GM23338 (cell line): ENCODE results near the gene TUBA3E. TPM values are rescaled to one million over a fixed set of nuclear protein-coding genes. Genes with fewer than 3 reads are reported as not detected.
"Not testable (repeated sequence)": the region's sequence is repeated elsewhere in the genome, so short reads cannot be mapped to it uniquely, and the experiment has no call there.

ENCODE experiments used
- ATAC-seq: fragments of 200-7000 bp; cut with Tn5 transposase; 3 replicates; pipeline ENCODE4 v1.9.1; 2020
- DNase-seq: peaks from one replicate; pipeline ENCODE4 v3.0.0-alpha.2; 2015; ENCODE audit warnings: low spot score
- H2AFZ ChIP-seq: fragments of 200-600 bp; sonication (generic); 2 replicates; pipeline ENCODE4 v1.8.0; 2016; ENCODE audit warnings: antibody characterized with exemption, mild to moderate bottlenecking, moderate library complexity
- H3F3A ChIP-seq: fragments of 200-600 bp; sonication (generic); replicated peaks from 2 replicates; pipeline ENCODE4 v1.8.0; 2017; ENCODE audit warnings: antibody characterized with exemption, mixed run types, low read depth
- H3K27ac ChIP-seq: fragments of 200-600 bp; sonication (generic); 2 replicates; pipeline ENCODE4 v1.6.1; 2016; ENCODE audit warnings: low read depth
- H3K27me3 ChIP-seq: fragments of 200-600 bp; sonication (generic); 2 replicates; pipeline ENCODE4 v1.8.0; 2016; ENCODE audit warnings: mild to moderate bottlenecking, mixed run types, moderate library complexity; ENCODE audit not compliant: insufficient read depth
- H3K36me3 ChIP-seq: fragments of 200-600 bp; sonication (generic); 2 replicates; pipeline ENCODE4 v1.8.0; 2016; ENCODE audit warnings: mild to moderate bottlenecking; ENCODE audit not compliant: insufficient read depth
- H3K4me1 ChIP-seq: fragments of 200-600 bp; sonication (generic); 2 replicates; pipeline ENCODE4 v1.8.0; 2016; ENCODE audit warnings: mild to moderate bottlenecking, moderate library complexity; ENCODE audit not compliant: insufficient read depth
- H3K4me2 ChIP-seq: fragments of 200-600 bp; sonication (generic); 2 replicates; pipeline ENCODE4 v1.7.1; 2017; ENCODE audit warnings: mixed run types
- H3K4me3 ChIP-seq: fragments of 200-600 bp; sonication (generic); 2 replicates; pipeline ENCODE4 v1.6.1; 2016; ENCODE audit warnings: mixed run types
- H3K79me2 ChIP-seq: fragments of 200-600 bp; sonication (generic); replicated peaks from 2 replicates; pipeline ENCODE4 v1.8.0; 2017; ENCODE audit warnings: mild to moderate bottlenecking; ENCODE audit not compliant: insufficient read depth
- H3K9me2 ChIP-seq: fragments of 200-600 bp; sonication (generic); 2 replicates; pipeline ENCODE4 v1.8.0; 2017; ENCODE audit not compliant: insufficient read depth
- H4K20me1 ChIP-seq: fragments of 200-600 bp; sonication (generic); replicated peaks from 2 replicates; pipeline ENCODE4 v1.8.0; 2017; ENCODE audit warnings: mild to moderate bottlenecking; ENCODE audit not compliant: insufficient read depth
- H3K27ac Mint-ChIP-seq: 2 replicates; pipeline ENCODE4 v1.8.0; 2020; ENCODE audit warnings: inconsistent platforms, mild to moderate bottlenecking, moderate library complexity, mixed read lengths
- H3K27me3 Mint-ChIP-seq: 3 replicates; pipeline ENCODE4 v1.8.0; 2022; ENCODE audit warnings: low read depth, mild to moderate bottlenecking, moderate library complexity, mixed read lengths, inconsistent platforms; ENCODE audit not compliant: insufficient read depth, poor library complexity
- H3K36me3 Mint-ChIP-seq: 3 replicates; pipeline ENCODE4 v1.8.0; 2021; ENCODE audit warnings: low read depth, mild to moderate bottlenecking, inconsistent platforms, moderate library complexity, mixed read lengths
- H3K4me1 Mint-ChIP-seq: 3 replicates; pipeline ENCODE4 v1.8.0; 2020; ENCODE audit warnings: mild to moderate bottlenecking, inconsistent platforms, mixed read lengths
- H3K4me3 Mint-ChIP-seq: 3 replicates; pipeline ENCODE4 v1.8.0; 2021; ENCODE audit warnings: moderate library complexity, mild to moderate bottlenecking, inconsistent platforms, mixed read lengths
- H3K9me3 Mint-ChIP-seq: 3 replicates; pipeline ENCODE4 v1.8.0; 2020; ENCODE audit warnings: moderate library complexity, mild to moderate bottlenecking, inconsistent platforms, mixed read lengths
- CREB1 ChIP-seq: fragments of 250-450 bp; sonication (Bioruptor Pico); IDR thresholded peaks from 2 replicates; pipeline ENCODE4 v1.5.0; 2020; ENCODE audit warnings: low read depth, mild to moderate bottlenecking, moderate library complexity
- EZH2phosphoT487 ChIP-seq: fragments of 200-600 bp; sonication (generic); IDR thresholded peaks from one replicate; pipeline ENCODE4 v1.8.1; 2018; ENCODE audit warnings: antibody characterized with exemption; ENCODE audit not compliant: unreplicated experiment
- JUNB ChIP-seq: IDR thresholded peaks from one replicate; pipeline ENCODE4 v1.6.1; 2016; ENCODE audit warnings: antibody characterized with exemption; ENCODE audit not compliant: unreplicated experiment
- NANOG ChIP-seq: IDR thresholded peaks from 2 replicates; pipeline ENCODE4 v1.6.1; 2016; ENCODE audit warnings: antibody characterized with exemption, borderline replicate concordance
- POLR2AphosphoS5 ChIP-seq: IDR thresholded peaks from 2 replicates; pipeline ENCODE4 v1.6.1; 2016; ENCODE audit warnings: antibody characterized with exemption, low read depth
- STAT1 ChIP-seq: IDR thresholded peaks from one replicate; pipeline ENCODE4 v1.6.1; 2016; ENCODE audit warnings: antibody characterized with exemption; ENCODE audit not compliant: unreplicated experiment
- ZNF331 ChIP-seq: fragments of 250-450 bp; sonication (Bioruptor Pico); IDR thresholded peaks from 2 replicates; pipeline ENCODE4 v1.5.0; 2020; ENCODE audit warnings: low read depth, mild to moderate bottlenecking, moderate library complexity
- polyA plus RNA-seq: library from polyadenylated mRNA; unstranded; fragments of >200 nt; fragmentation: Nextera tagmentation; extraction: Ambion mirVana; gene quantifications from 2 replicates; pipeline ENCODE4 v1.2.1, GENCODE V29; 2016
- total RNA-seq: library from RNA; depleted of rRNA; stranded (reverse); fragments of >200 nt; shearing (Covaris generic); gene quantifications from 2 replicates; pipeline ENCODE4 v1.2.3, GENCODE V29; 2014
- TF ChIP-seq, protein P1 (sequence below), 2 experiments: fragments of 200-600 bp in 1 of 2; sonication (generic) in 1 of 2; conservative IDR thresholded peaks; 2 replicates each; pipeline versions ENCODE4 v1.5.1 to v1.6.1; 2016 to 2017; ENCODE audit warnings: antibody characterized with exemption in 2 of 2, low read depth in 2 of 2, mild to moderate bottlenecking in 2 of 2, moderate library complexity in 1 of 2
- TF ChIP-seq, protein P2 (sequence below): IDR thresholded peaks from one replicate; pipeline ENCODE4 v1.6.1; 2018; ENCODE audit warnings: antibody characterized with exemption; ENCODE audit not compliant: unreplicated experiment
- TF ChIP-seq, protein P3 (sequence below): fragments of 250-450 bp; sonication (Bioruptor Pico); IDR thresholded peaks from 2 replicates; pipeline ENCODE4 v1.5.0; 2020; ENCODE audit warnings: mild to moderate bottlenecking, moderate library complexity
- TF ChIP-seq, protein P4 (sequence below): IDR thresholded peaks from 2 replicates; pipeline ENCODE4 v1.6.1; 2016; ENCODE audit warnings: antibody characterized with exemption

Gene TUBA3E
- total and polyA plus RNA-seq, 2 experiments from 2014 or later: 0.21 to 0.31 TPM

DNA sequence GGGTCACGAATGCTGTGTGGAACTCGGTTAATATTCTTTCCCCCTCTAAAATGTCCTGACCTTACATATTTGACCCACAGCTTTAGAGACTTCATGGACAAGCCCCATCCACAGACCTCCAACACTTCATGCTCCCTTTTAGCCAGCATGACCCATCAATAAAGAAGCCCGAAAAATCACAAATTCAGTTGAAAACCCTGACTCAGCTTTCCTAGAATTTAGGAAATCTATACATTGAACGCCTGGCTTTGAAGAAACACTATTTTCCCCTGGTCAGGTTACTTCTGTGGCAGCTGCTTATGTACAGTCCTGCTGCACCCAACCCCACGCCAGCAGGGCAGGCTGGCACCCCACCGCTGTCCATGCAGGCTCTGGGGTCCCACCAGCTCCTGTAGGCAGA lies 6.9 kb downstream of the TUBA3E start:
- H4K20me1 ChIP-seq, H2AFZ ChIP-seq, ATAC-seq, H3K4me1 Mint-ChIP-seq, H3K4me3 ChIP-seq, H3K27me3 ChIP-seq, H3K36me3 Mint-ChIP-seq, H3K9me2 ChIP-seq, H3K4me3 Mint-ChIP-seq, H3K36me3 ChIP-seq, DNase-seq, H3K27me3 Mint-ChIP-seq, H3K27ac Mint-ChIP-seq, H3K27ac ChIP-seq, H3F3A ChIP-seq, H3K4me1 ChIP-seq, H3K9me3 Mint-ChIP-seq, H3K79me2 ChIP-seq, H3K4me2 ChIP-seq: not testable (repeated sequence)

DNA sequence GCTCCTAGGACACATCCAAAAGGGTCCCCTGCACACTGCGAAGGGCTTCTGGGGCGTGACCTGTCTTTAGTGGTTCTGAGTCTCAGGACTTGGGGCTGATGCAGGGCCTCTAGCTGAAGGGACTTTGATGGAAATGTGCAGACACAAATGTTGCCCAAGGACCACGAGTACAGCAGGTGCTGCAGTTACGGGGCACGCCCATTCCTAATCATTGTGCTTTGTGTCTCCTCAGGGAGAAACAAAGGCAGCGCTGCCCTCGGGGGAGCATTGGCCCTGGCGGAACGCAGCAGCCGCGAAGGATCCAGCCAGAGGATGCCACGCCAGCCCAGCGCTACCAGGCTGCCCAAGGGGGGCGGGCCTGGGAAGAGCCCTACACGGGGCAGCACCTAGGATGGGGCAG lies 8.0 kb downstream of the TUBA3E start:
- Histone ChIP-seq H3K79me2 (no peaks in the 10 kb centered on the region), H3K4me3 (no peak overlapping the region), H3F3A (no peaks in the 10 kb centered on the region), H3K27me3 (no peaks in the 10 kb centered on the region), H4K20me1 (no peaks in the 10 kb centered on the region), H3K4me2 (no peak overlapping the region), H3K9me2 (no peaks in the 10 kb centered on the region), H3K36me3 (no peaks in the 10 kb centered on the region), H2AFZ (no peak overlapping the region), H3K27ac (no peak overlapping the region), H3K4me1 (no peaks in the 10 kb centered on the region)
- Mint-ChIP-seq H3K27ac (no peak overlapping the region), H3K9me3 (no peaks in the 10 kb centered on the region), H3K4me1 (peaks cover 3% of the 10 kb centered on the region; the same call in 1 of the 3 replicates), H3K36me3 (no peaks in the 10 kb centered on the region), H3K27me3 (no peaks in the 10 kb centered on the region), H3K4me3 (no peak overlapping the region)
- no peak for ATAC-seq
- DNase-seq: no peak
- TF ChIP-seq CREB1 (CRISPR knock-in tag) (no peak), EZH2phosphoT487 (no peak), JUNB (no peak), POLR2AphosphoS5 (no peak), ZNF331 (CRISPR knock-in tag) (no peak), STAT1 (no peak), NANOG (no peak)
- TF ChIP-seq, protein P1, sequence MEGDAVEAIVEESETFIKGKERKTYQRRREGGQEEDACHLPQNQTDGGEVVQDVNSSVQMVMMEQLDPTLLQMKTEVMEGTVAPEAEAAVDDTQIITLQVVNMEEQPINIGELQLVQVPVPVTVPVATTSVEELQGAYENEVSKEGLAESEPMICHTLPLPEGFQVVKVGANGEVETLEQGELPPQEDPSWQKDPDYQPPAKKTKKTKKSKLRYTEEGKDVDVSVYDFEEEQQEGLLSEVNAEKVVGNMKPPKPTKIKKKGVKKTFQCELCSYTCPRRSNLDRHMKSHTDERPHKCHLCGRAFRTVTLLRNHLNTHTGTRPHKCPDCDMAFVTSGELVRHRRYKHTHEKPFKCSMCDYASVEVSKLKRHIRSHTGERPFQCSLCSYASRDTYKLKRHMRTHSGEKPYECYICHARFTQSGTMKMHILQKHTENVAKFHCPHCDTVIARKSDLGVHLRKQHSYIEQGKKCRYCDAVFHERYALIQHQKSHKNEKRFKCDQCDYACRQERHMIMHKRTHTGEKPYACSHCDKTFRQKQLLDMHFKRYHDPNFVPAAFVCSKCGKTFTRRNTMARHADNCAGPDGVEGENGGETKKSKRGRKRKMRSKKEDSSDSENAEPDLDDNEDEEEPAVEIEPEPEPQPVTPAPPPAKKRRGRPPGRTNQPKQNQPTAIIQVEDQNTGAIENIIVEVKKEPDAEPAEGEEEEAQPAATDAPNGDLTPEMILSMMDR (conservative IDR thresholded peaks at IDR 0.05; ENCODE audit: low read depth in 2 of 2): no peak
- TF ChIP-seq, protein P2, sequence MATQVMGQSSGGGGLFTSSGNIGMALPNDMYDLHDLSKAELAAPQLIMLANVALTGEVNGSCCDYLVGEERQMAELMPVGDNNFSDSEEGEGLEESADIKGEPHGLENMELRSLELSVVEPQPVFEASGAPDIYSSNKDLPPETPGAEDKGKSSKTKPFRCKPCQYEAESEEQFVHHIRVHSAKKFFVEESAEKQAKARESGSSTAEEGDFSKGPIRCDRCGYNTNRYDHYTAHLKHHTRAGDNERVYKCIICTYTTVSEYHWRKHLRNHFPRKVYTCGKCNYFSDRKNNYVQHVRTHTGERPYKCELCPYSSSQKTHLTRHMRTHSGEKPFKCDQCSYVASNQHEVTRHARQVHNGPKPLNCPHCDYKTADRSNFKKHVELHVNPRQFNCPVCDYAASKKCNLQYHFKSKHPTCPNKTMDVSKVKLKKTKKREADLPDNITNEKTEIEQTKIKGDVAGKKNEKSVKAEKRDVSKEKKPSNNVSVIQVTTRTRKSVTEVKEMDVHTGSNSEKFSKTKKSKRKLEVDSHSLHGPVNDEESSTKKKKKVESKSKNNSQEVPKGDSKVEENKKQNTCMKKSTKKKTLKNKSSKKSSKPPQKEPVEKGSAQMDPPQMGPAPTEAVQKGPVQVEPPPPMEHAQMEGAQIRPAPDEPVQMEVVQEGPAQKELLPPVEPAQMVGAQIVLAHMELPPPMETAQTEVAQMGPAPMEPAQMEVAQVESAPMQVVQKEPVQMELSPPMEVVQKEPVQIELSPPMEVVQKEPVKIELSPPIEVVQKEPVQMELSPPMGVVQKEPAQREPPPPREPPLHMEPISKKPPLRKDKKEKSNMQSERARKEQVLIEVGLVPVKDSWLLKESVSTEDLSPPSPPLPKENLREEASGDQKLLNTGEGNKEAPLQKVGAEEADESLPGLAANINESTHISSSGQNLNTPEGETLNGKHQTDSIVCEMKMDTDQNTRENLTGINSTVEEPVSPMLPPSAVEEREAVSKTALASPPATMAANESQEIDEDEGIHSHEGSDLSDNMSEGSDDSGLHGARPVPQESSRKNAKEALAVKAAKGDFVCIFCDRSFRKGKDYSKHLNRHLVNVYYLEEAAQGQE: no peak
- TF ChIP-seq, protein P3, sequence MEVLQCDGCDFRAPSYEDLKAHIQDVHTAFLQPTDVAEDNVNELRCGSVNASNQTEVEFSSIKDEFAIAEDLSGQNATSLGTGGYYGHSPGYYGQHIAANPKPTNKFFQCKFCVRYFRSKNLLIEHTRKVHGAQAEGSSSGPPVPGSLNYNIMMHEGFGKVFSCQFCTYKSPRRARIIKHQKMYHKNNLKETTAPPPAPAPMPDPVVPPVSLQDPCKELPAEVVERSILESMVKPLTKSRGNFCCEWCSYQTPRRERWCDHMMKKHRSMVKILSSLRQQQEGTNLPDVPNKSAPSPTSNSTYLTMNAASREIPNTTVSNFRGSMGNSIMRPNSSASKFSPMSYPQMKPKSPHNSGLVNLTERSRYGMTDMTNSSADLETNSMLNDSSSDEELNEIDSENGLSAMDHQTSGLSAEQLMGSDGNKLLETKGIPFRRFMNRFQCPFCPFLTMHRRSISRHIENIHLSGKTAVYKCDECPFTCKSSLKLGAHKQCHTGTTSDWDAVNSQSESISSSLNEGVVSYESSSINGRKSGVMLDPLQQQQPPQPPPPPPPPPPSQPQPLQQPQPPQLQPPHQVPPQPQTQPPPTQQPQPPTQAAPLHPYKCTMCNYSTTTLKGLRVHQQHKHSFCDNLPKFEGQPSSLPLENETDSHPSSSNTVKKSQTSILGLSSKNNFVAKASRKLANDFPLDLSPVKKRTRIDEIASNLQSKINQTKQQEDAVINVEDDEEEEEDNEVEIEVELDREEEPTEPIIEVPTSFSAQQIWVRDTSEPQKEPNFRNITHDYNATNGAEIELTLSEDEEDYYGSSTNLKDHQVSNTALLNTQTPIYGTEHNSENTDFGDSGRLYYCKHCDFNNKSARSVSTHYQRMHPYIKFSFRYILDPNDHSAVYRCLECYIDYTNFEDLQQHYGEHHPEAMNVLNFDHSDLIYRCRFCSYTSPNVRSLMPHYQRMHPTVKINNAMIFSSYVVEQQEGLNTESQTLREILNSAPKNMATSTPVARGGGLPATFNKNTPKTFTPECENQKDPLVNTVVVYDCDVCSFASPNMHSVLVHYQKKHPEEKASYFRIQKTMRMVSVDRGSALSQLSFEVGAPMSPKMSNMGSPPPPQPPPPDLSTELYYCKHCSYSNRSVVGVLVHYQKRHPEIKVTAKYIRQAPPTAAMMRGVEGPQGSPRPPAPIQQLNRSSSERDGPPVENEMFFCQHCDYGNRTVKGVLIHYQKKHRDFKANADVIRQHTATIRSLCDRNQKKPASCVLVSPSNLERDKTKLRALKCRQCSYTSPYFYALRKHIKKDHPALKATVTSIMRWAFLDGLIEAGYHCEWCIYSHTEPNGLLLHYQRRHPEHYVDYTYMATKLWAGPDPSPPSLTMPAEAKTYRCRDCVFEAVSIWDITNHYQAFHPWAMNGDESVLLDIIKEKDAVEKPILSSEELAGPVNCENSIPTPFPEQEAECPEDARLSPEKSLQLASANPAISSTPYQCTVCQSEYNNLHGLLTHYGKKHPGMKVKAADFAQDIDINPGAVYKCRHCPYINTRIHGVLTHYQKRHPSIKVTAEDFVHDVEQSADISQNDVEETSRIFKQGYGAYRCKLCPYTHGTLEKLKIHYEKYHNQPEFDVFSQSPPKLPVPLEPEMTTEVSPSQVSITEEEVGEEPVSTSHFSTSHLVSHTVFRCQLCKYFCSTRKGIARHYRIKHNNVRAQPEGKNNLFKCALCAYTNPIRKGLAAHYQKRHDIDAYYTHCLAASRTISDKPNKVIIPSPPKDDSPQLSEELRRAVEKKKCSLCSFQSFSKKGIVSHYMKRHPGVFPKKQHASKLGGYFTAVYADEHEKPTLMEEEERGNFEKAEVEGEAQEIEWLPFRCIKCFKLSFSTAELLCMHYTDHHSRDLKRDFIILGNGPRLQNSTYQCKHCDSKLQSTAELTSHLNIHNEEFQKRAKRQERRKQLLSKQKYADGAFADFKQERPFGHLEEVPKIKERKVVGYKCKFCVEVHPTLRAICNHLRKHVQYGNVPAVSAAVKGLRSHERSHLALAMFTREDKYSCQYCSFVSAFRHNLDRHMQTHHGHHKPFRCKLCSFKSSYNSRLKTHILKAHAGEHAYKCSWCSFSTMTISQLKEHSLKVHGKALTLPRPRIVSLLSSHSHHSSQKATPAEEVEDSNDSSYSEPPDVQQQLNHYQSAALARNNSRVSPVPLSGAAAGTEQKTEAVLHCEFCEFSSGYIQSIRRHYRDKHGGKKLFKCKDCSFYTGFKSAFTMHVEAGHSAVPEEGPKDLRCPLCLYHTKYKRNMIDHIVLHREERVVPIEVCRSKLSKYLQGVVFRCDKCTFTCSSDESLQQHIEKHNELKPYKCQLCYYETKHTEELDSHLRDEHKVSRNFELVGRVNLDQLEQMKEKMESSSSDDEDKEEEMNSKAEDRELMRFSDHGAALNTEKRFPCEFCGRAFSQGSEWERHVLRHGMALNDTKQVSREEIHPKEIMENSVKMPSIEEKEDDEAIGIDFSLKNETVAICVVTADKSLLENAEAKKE (CRISPR knock-in tag): no peak
- TF ChIP-seq, protein P4, sequence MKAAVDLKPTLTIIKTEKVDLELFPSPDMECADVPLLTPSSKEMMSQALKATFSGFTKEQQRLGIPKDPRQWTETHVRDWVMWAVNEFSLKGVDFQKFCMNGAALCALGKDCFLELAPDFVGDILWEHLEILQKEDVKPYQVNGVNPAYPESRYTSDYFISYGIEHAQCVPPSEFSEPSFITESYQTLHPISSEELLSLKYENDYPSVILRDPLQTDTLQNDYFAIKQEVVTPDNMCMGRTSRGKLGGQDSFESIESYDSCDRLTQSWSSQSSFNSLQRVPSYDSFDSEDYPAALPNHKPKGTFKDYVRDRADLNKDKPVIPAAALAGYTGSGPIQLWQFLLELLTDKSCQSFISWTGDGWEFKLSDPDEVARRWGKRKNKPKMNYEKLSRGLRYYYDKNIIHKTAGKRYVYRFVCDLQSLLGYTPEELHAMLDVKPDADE: no peak
